ENCODE results near the gene SEMA3A. TPM values are rescaled to one million over a fixed set of nuclear protein-coding genes. Genes with fewer than 3 reads are reported as not detected.

SEMA3A gene
- total and polyA plus RNA-seq, 7 donors: 0.05 to 0.79 (median 0.32) TPM

DNA sequence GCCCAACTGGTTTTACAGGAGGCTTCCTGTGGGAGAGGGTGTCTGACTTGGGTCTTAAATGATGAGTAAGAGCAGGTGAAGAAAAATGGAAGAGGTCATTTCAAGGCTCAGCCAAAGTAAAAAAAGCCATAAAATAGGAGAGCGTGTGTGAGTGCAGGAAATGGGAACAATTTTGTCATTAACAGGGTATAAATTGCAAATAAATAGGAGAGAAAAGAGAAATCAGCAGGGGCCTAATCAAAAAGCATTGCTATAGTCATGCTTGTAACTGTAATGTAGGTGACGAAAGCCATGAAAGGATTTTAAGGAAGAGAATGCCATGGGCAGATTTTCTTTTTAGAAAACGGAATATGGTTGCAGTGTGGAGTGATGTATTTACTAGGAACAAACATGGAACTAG lies 15.7 kb upstream of the SEMA3A start:
- no peaks in the 10 kb centered on the region for H3K4me1 ChIP-seq
- no peaks in the 10 kb centered on the region for H3K27me3 ChIP-seq (ENCODE audit: insufficient read depth in 3 of 3, low read length in 2 of 3)
- ATAC-seq (no peak), DNase-seq (no peak)
- intact Hi-C loops (cut with DNase I): no loop called here
- no peak overlapping the region for H3K27ac ChIP-seq
- H3K9me3 ChIP-seq: no peaks in the 10 kb centered on the region
- H3K4me3 ChIP-seq: no peak overlapping the region
- TF ChIP-seq, protein P1, sequence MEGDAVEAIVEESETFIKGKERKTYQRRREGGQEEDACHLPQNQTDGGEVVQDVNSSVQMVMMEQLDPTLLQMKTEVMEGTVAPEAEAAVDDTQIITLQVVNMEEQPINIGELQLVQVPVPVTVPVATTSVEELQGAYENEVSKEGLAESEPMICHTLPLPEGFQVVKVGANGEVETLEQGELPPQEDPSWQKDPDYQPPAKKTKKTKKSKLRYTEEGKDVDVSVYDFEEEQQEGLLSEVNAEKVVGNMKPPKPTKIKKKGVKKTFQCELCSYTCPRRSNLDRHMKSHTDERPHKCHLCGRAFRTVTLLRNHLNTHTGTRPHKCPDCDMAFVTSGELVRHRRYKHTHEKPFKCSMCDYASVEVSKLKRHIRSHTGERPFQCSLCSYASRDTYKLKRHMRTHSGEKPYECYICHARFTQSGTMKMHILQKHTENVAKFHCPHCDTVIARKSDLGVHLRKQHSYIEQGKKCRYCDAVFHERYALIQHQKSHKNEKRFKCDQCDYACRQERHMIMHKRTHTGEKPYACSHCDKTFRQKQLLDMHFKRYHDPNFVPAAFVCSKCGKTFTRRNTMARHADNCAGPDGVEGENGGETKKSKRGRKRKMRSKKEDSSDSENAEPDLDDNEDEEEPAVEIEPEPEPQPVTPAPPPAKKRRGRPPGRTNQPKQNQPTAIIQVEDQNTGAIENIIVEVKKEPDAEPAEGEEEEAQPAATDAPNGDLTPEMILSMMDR (IDR thresholded peaks at IDR 0.05): no peak
- no peaks in the 10 kb centered on the region for H3K36me3 ChIP-seq (ENCODE audit: insufficient read depth in 1 of 2, low read depth in 1 of 2)
- 83 to 87% (median 87%) methylated on average over 3 of the region's 3 CpGs for WGBS, 3 donors

DNA sequence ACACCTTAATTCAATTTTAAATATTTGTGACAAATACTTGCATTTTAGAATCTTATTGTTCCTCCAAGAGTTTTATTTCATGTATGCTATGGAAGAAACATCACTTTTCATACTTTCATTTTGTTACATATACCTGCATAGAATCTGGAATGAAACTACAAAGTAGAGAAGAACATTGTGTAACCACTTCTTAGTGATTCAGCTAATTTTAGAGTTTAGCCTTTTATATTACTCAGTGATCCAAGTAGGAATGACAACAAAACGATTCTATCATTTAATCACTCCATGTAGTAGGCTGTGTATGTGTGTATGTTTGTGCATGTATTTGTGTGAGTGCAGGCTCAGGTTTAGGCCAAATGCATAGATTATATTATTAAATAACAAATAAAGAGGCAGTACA lies 14.4 kb upstream of the SEMA3A start:
- DNase-seq (no peak), ATAC-seq (no peak)
- Histone ChIP-seq H3K4me1 (no peaks in the 10 kb centered on the region), H3K36me3 (ENCODE audit: insufficient read depth in 1 of 2, low read depth in 1 of 2) (no peaks in the 10 kb centered on the region), H3K4me3 (no peak overlapping the region), H3K27me3 (ENCODE audit: insufficient read depth in 3 of 3, low read length in 2 of 3) (no peaks in the 10 kb centered on the region), H3K27ac (no peak overlapping the region), H3K9me3 (no peaks in the 10 kb centered on the region)
- 57 to 77% (median 71%) methylated on average over 1 of the region's 1 CpG for WGBS, 3 donors
- TF ChIP-seq, protein P1 (IDR thresholded peaks at IDR 0.05): no peak
- intact Hi-C loops (cut with DNase I): no loop called here

DNA sequence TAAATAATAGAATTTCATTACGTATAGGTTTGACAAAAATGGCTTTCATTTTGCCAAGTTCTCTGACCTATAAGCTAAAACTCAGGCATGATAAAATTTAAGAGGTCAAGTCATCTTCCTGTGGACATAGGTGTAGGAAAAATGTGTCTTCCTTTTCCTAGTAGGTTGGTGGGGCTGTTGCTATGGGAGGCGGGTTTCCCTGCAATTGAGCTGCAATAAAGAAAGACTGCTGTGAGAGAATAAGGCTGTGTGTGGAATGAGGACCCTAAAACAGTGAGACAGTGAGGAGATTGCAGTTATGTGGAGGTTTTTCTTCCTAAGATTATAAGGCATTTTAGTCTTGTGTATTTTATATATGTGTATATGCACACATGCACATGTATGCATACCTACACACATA lies 13.0 kb upstream of the SEMA3A start:
- Histone ChIP-seq H3K27ac (no peak overlapping the region), H3K36me3 (ENCODE audit: insufficient read depth in 1 of 2, low read depth in 1 of 2) (no peaks in the 10 kb centered on the region), H3K9me3 (no peaks in the 10 kb centered on the region), H3K4me3 (no peak overlapping the region), H3K4me1 (no peaks in the 10 kb centered on the region), H3K27me3 (ENCODE audit: insufficient read depth in 3 of 3, low read length in 2 of 3) (no peaks in the 10 kb centered on the region)
- ATAC-seq (no peak), DNase-seq (no peak)
- intact Hi-C loops (cut with DNase I): no loop called here
- TF ChIP-seq, protein P1 (IDR thresholded peaks at IDR 0.05): no peak
- WGBS, 3 donors: 95 to 96% (median 95%) methylated on average over 2 of the region's 2 CpGs

DNA sequence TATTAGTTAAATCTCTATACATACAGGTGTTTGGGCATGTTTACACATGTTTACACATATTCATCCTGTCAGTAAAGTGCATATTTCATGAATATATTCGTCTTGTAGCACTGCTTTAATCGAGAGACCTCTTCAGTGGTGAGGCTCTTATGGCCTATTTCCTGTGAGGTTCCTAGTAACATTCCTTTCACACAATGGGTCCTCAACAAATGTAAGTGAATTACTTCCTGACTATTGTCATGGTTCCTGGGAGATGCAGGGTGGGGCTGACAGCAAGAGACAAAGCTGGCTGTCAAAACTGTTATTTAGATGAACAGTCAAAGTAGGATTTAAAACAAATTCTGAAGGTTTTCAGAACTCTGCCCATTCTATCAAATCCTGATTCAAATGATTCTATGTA lies 12.4 kb upstream of the SEMA3A start:
- TF ChIP-seq, protein P1 (IDR thresholded peaks at IDR 0.05): no peak
- Histone ChIP-seq H3K36me3 (ENCODE audit: insufficient read depth in 1 of 2, low read depth in 1 of 2) (no peaks in the 10 kb centered on the region), H3K27me3 (ENCODE audit: insufficient read depth in 3 of 3, low read length in 2 of 3) (no peaks in the 10 kb centered on the region), H3K27ac (no peak overlapping the region), H3K4me1 (no peaks in the 10 kb centered on the region), H3K4me3 (no peak overlapping the region), H3K9me3 (no peaks in the 10 kb centered on the region)
- intact Hi-C loops (cut with DNase I): no loop called here
- DNase-seq: no peak
- ATAC-seq: no peak
- 67 to 72% (median 67%) methylated on average over 2 of the region's 2 CpGs for WGBS, 3 donors

DNA sequence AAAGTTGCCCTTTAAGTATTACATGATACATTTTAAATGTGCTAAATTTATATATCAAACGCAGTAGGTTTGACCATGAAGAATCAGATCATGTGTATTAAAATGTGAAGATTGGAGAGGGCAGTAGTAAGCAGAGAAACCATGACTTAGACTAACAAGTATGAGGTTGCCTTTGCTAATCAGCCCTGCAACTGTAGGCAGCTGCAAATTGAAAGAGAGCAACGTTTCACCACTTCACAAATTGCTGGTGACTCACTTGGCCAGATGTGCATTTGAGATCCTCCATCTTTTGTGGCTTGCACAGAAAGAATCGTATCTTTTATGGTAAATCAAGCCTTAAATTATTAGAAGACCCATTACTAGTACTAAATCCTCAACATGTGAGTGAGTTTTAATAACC lies 10.1 kb upstream of the SEMA3A start:
- Histone ChIP-seq H3K9me3 (no peaks in the 10 kb centered on the region), H3K4me3 (no peak overlapping the region), H3K27ac (no peak overlapping the region), H3K4me1 (no peaks in the 10 kb centered on the region), H3K27me3 (ENCODE audit: insufficient read depth in 3 of 3, low read length in 2 of 3) (no peaks in the 10 kb centered on the region), H3K36me3 (ENCODE audit: insufficient read depth in 1 of 2, low read depth in 1 of 2) (no peaks in the 10 kb centered on the region)
- DNase-seq (no peak), ATAC-seq (no peak)
- TF ChIP-seq, protein P1 (IDR thresholded peaks at IDR 0.05): no peak
- 31 to 55% (median 36%) methylated on average over 3 of the region's 3 CpGs for WGBS, 3 donors
- intact Hi-C loops (cut with DNase I): no loop called here

Measured in psoas muscle (tissue), 8 donors.